K562 (cell line): ENCODE measurements around the gene ARHGEF4. TPM values are rescaled to one million over a fixed set of nuclear protein-coding genes. Genes with fewer than 3 reads are reported as not detected.

Experiments used
- ATAC-seq: fragments of 200-7000 bp; cut with Tn5 transposase; 3 replicates; pipeline ENCODE4 v1.9.1; 2020; ENCODE audit warnings: moderate library complexity
- BruUV-seq: library from RNA; stranded (reverse); fragments of 400-500 nt; replicated peaks from 2 replicates; lab custom pipeline; 2021; lab: Mats Ljungman, UMichigan
- CTCF ChIA-PET: fragments of 300-600 bp; formaldehyde crosslinking; extraction: SDS; loops from one replicate; lab custom pipeline; 2021; ENCODE audit warnings: low intra/inter-chr PET ratio; lab: Yijun Ruan, JAX
- POLR2A ChIA-PET: fragments of 300-600, 350-650 bp; sonication (Branson Sonifier 250); formaldehyde crosslinking; extraction: SDS; loops from one replicate; lab custom pipeline; 2021; ENCODE audit warnings: antibody characterized with exemption, inconsistent platforms; lab: Yijun Ruan, JAX
- DNase-seq, 4 experiments: peaks; one replicate each; pipeline versions ENCODE4 v3.0.0 to v3.0.0-alpha.2; 2011 to 2018; ENCODE audit warnings: low spot score in 3 of 4, mixed read lengths in 3 of 4; ENCODE audit errors: extremely low read depth in 1 of 4
- FAIRE-seq: peaks from 2 replicates; lab custom pipeline; 2011; peaks lifted over from hg19 to GRCh38; lab: Jason Lieb, UNC
- H2AFZ ChIP-seq: 2 replicates; pipeline ENCODE4 v1.6.0; 2011; ENCODE audit warnings: low read depth, low read length, control low read depth, inconsistent platforms
- H3K27ac ChIP-seq: fragments of 200-600 bp; 3 replicates; pipeline ENCODE4 v1.8.0; 2011; ENCODE audit warnings: low read depth, mild to moderate bottlenecking, control low read depth, inconsistent platforms, low read length, moderate library complexity, mixed read lengths; ENCODE audit errors: extremely low read depth
- H3K27me3 ChIP-seq, 2 experiments: fragments of 300-600 bp in 1 of 2; 2 replicates in 1 of 2; 3 replicates in 1 of 2; pipeline versions ENCODE4 v1.6.0 to v1.8.0; 2011; ENCODE audit warnings: inconsistent platforms in 2 of 2, low read length in 2 of 2, mild to moderate bottlenecking in 1 of 2, mixed read lengths in 1 of 2, moderate library complexity in 1 of 2; ENCODE audit not compliant: control insufficient read depth in 2 of 2, insufficient read depth in 2 of 2
- H3K36me3 ChIP-seq: fragments of 300-600 bp; 3 replicates; pipeline ENCODE4 v1.8.0; 2011; ENCODE audit warnings: mild to moderate bottlenecking, low read length, inconsistent platforms; ENCODE audit not compliant: control insufficient read depth, insufficient read depth
- H3K4me1 ChIP-seq, 2 experiments: fragments of 200-600 bp in 1 of 2; replicated peaks in 1 of 2; 2 replicates in 1 of 2; 3 replicates in 1 of 2; pipeline versions ENCODE4 v1.5.1 to v1.8.0; 2011; ENCODE audit warnings: inconsistent platforms in 2 of 2, low read length in 2 of 2, mild to moderate bottlenecking in 1 of 2, mixed read lengths in 1 of 2, moderate library complexity in 1 of 2; ENCODE audit not compliant: control insufficient read depth in 2 of 2, insufficient read depth in 2 of 2
- H3K4me2 ChIP-seq: 2 replicates; pipeline ENCODE4 v1.6.1; 2011; ENCODE audit warnings: low read length, control low read depth, inconsistent platforms, mixed read lengths; ENCODE audit not compliant: insufficient read depth
- H3K4me3 ChIP-seq: fragments of 200-600 bp; sonication (generic), shearing (Covaris generic); 2 replicates; pipeline ENCODE4 v1.5.1; 2016; ENCODE audit warnings: control low read depth, inconsistent platforms
- H3K79me2 ChIP-seq: fragments of 200-600 bp; 3 replicates; pipeline ENCODE4 v1.8.0; 2011; ENCODE audit warnings: low read length, inconsistent platforms; ENCODE audit not compliant: control insufficient read depth, insufficient read depth
- H3K9ac ChIP-seq, 2 experiments: 2 replicates each; pipeline versions ENCODE4 v1.6.0 to v1.6.1; 2011; ENCODE audit warnings: low read depth in 2 of 2, low read length in 2 of 2, control low read depth in 1 of 2, inconsistent platforms in 1 of 2, mild to moderate bottlenecking in 1 of 2, mixed read lengths in 1 of 2; ENCODE audit not compliant: insufficient read depth in 1 of 2
- H3K9me1 ChIP-seq: one replicate; pipeline ENCODE4 v1.6.0; 2011; ENCODE audit warnings: inconsistent platforms, mild to moderate bottlenecking, low read length, moderate library complexity; ENCODE audit not compliant: control insufficient read depth, insufficient read depth
- H3K9me3 ChIP-seq: replicated peaks from 2 replicates; pipeline ENCODE4 v1.5.1; 2011; ENCODE audit warnings: low read depth, low read length, inconsistent platforms; ENCODE audit not compliant: control insufficient read depth, insufficient read depth
- H4K20me1 ChIP-seq: replicated peaks from 2 replicates; pipeline ENCODE4 v1.6.1; 2011; ENCODE audit warnings: low read length, inconsistent platforms, mixed read lengths; ENCODE audit not compliant: control insufficient read depth, insufficient read depth
- ATF4 ChIP-seq: fragments of 450-650 bp; formaldehyde crosslinking; IDR thresholded peaks from 2 replicates; pipeline ENCODE4 v1.4.0; 2022; ENCODE audit warnings: mild to moderate bottlenecking, moderate library complexity
- DMBX1 ChIP-seq: fragments of 250-450 bp; sonication (Bioruptor Pico); IDR thresholded peaks from 2 replicates; pipeline ENCODE4 v1.8.0; 2022; ENCODE audit warnings: inconsistent platforms, mild to moderate bottlenecking, moderate library complexity, borderline replicate concordance
- FOS ChIP-seq: IDR thresholded peaks from 3 replicates; pipeline ENCODE4 v1.6.1; 2011; ENCODE audit not compliant: insufficient read length; ENCODE audit errors: extremely low read depth
- FOSL1 ChIP-seq: fragments of 200-800 bp; sonication (Bioruptor generic); conservative IDR thresholded peaks from 2 replicates; pipeline ENCODE4 v1.6.1; 2016; ENCODE audit warnings: missing genetic modification characterization, missing compliant biosample characterization
- LEF1 ChIP-seq: fragments of 450-650 bp; IDR thresholded peaks from 2 replicates; pipeline ENCODE4 v1.6.1; 2016; ENCODE audit warnings: mild to moderate bottlenecking
- NCOA4 ChIP-seq: fragments of 450-650 bp; IDR thresholded peaks from 2 replicates; pipeline ENCODE4 v1.6.1; 2018; ENCODE audit warnings: mild to moderate bottlenecking; ENCODE audit not compliant: partially characterized antibody
- NFE2L1 ChIP-seq: fragments of 450-650 bp; IDR thresholded peaks from 2 replicates; pipeline ENCODE4 v1.6.1; 2016; ENCODE audit warnings: missing genetic modification characterization, low read depth, mild to moderate bottlenecking, missing compliant biosample characterization, moderate library complexity, borderline replicate concordance
- PREB ChIP-seq: sonication (generic); formaldehyde crosslinking; IDR thresholded peaks from 2 replicates; pipeline ENCODE4 v1.8.1; 2023; ENCODE audit warnings: mild to moderate bottlenecking, missing genetic modification reagents
- RBM39 ChIP-seq: fragments of 200-400 bp; formaldehyde crosslinking; optimal IDR thresholded peaks from 2 replicates; pipeline ENCODE3; 2018; ENCODE audit warnings: low read depth, low read length
- SLC30A9 ChIP-seq: fragments of 250-450 bp; sonication (Bioruptor Pico); IDR thresholded peaks from 2 replicates; pipeline ENCODE4 v1.8.0; 2022; ENCODE audit warnings: mild to moderate bottlenecking, moderate library complexity
- SMARCA5 ChIP-seq: fragments of 450-650 bp; IDR thresholded peaks from 2 replicates; pipeline ENCODE4 v1.6.1; 2016
- SNAPC5 ChIP-seq: fragments of 250-450 bp; sonication (Bioruptor Pico); IDR thresholded peaks from 2 replicates; pipeline ENCODE4 v1.8.0; 2021; ENCODE audit warnings: moderate library complexity, mild to moderate bottlenecking, inconsistent platforms
- TAF15 ChIP-seq: fragments of 200-400 bp; formaldehyde crosslinking; IDR thresholded peaks from 2 replicates; pipeline ENCODE4 v1.6.1; 2017; ENCODE audit warnings: mild to moderate bottlenecking, low read depth, low read length, moderate library complexity
- THRAP3 ChIP-seq: fragments of 450-650 bp; IDR thresholded peaks from 2 replicates; pipeline ENCODE4 v1.6.1; 2016; ENCODE audit warnings: mild to moderate bottlenecking, inconsistent platforms, borderline replicate concordance
- TRIM28 ChIP-seq: fragments of 450-650 bp; IDR thresholded peaks from 2 replicates; pipeline ENCODE4 v1.6.1; 2017
- ZFPM2 ChIP-seq: fragments of 250-450 bp; sonication (Bioruptor Pico); IDR thresholded peaks from 2 replicates; pipeline ENCODE4 v1.5.1; 2022; ENCODE audit warnings: mild to moderate bottlenecking
- ZNF23 ChIP-seq: fragments of 250-450 bp; sonication (Bioruptor Pico); IDR thresholded peaks from 2 replicates; pipeline ENCODE4 v1.4.0; 2020; ENCODE audit warnings: mild to moderate bottlenecking
- WGBS: fragments of 100-300 bp; shearing (Covaris generic); methylation state at CpG from one replicate; pipeline ENCODE4 v1.1.6; 2016; ENCODE audit warnings: low coverage, mixed read lengths; ENCODE audit not compliant: insufficient coverage; ENCODE audit errors: missing lambda C conversion rate; 5-methylcytosine and 5-hydroxymethylcytosine counted together
- in situ Hi-C: fragments of 300-500 bp; cut with MboI; formaldehyde crosslinking; loops from 4 replicates; pipeline ENCODE4 v1.15.0; 2018; ENCODE audit warnings: inconsistent platforms, mixed read lengths
- intact Hi-C: fragments of 100-400 bp; cut with micrococcal nuclease; formaldehyde crosslinking; loops from 2 replicates; pipeline ENCODE4 v1.14.2; 2022
- polyA plus RNA-seq, 8 experiments: library from polyadenylated mRNA; depleted of rRNA in 4 of 8; stranded (reverse) in 5 of 8; unstranded in 3 of 8; fragments of >200 nt; fragmentation: Nextera tagmentation in 2 of 8; fragmentation: Illumina TruSeq in 1 of 8; extraction: Ambion mirVana in 2 of 8; extraction: Trizol in 1 of 8; gene quantifications; 2 replicates each; pipeline versions ENCODE4 v1.2.1 to v1.2.3, GENCODE V29; 2011 to 2014; ENCODE audit warnings: inconsistent platforms in 1 of 8, missing spikeins in 1 of 8
- total RNA-seq, 7 experiments: library from RNA; depleted of rRNA in 6 of 7; stranded (reverse); fragments of >200 nt in 6 of 7; fragmentation: Illumina TruSeq in 2 of 7; extraction: Trizol in 2 of 7; gene quantifications; 2 replicates each; pipeline versions ENCODE4 v1.2.1 to v1.2.3, GENCODE V29; 2011 to 2021; ENCODE audit warnings: low replicate concordance in 1 of 7

ARHGEF4 gene
- total and polyA plus RNA-seq, 9 of the 15 experiments (the other 6 are each of a cell fraction or from before 2014, with no cell fraction given) = not detected

GRCh38 chr2:131058920-131059319, 222.2 kb downstream of the ARHGEF4 start:
- no peak overlapping the region for H3K9ac ChIP-seq
- 90% methylated on average over 4 of the region's 4 CpGs for WGBS
- no peaks in the 10 kb centered on the region for H3K9me1 ChIP-seq
- no TSS peak for BruUV-seq
- no peak overlapping the region for H3K4me2 ChIP-seq
- no peak for TF ChIP-seq THRAP3
- no peak for TF ChIP-seq ATF4 (CRISPR knock-in tag)
- no peak for TF ChIP-seq RBM39
- no peak for TF ChIP-seq NCOA4
- TF ChIP-seq FOS = no peak
- no peak for TF ChIP-seq ZFPM2 (CRISPR knock-in tag)
- no peak for TF ChIP-seq TRIM28
- TF ChIP-seq DMBX1 (CRISPR knock-in tag) = no peak
- no peak for TF ChIP-seq SNAPC5 (CRISPR knock-in tag)
- no peak for TF ChIP-seq SMARCA5
- TF ChIP-seq NFE2L1 = no peak
- TF ChIP-seq TAF15 = no peak
- no peak for TF ChIP-seq PREB (CRISPR knock-in tag)
- TF ChIP-seq SLC30A9 = no peak
- no peak for TF ChIP-seq FOSL1
- TF ChIP-seq LEF1 = no peak
- no peak for TF ChIP-seq ZNF23
- no peak overlapping the region for H3K4me3 ChIP-seq
- FAIRE-seq (no peak), DNase-seq (no peak), ATAC-seq (no peak)
- CTCF ChIA-PET = no interaction called here
- intact Hi-C loops = no loop called here
- H3K27me3 ChIP-seq = no peaks in the 10 kb centered on the region
- H3K36me3 ChIP-seq = peaks cover 81% of the 10 kb centered on the region
- POLR2A ChIA-PET = interaction anchor here (0.6 to 1.4 kb wide), 2 partner anchors 10 to 14 kb away, joined by 3 to 7 read pairs; no protein-coding TSS in a partner anchor
- peaks cover 20% of the 10 kb centered on the region; the same call in 1 of the 2 replicates for H4K20me1 ChIP-seq
- in situ Hi-C loops = no loop called here
- no peak overlapping the region for H2AFZ ChIP-seq
- peaks cover 74% of the 10 kb centered on the region for H3K79me2 ChIP-seq
- H3K27ac ChIP-seq = no peak overlapping the region
- H3K9me3 ChIP-seq = no peaks in the 10 kb centered on the region
- no peaks in the 10 kb centered on the region; a peak in 1 of 5 replicates for H3K4me1 ChIP-seq
